Measurements from ENCODE around the gene SIAH1. TPM values are rescaled to one million over a fixed set of nuclear protein-coding genes. Genes with fewer than 3 reads are reported as not detected.

SIAH1 gene
- total RNA-seq, 4 donors from 2014 or later = 21.6 to 31.0 (median 25.9) TPM

GRCh38 chr16:48340054-48340453 lies 45.2 kb downstream of the SIAH1 start:
- no peak for TF ChIP-seq POLR2AphosphoS5 (IDR thresholded peaks at IDR 0.05)
- no peak for TF ChIP-seq EP300 (IDR thresholded peaks at IDR 0.05)
- no peak for TF ChIP-seq POLR2A (IDR thresholded peaks at IDR 0.05; ENCODE audit: low read depth)
- no peak for TF ChIP-seq CTCF (IDR thresholded peaks at IDR 0.05)
- Histone ChIP-seq H3K27ac (replicated peaks in 1 of 4) (no peak overlapping the region), H3K9me3 (no peaks in the 10 kb centered on the region), H3K27me3 (no peaks in the 10 kb centered on the region), H3K4me3 (no peak overlapping the region), H3K4me1 (peaks cover 6 to 21% (median 11%) of the 10 kb centered on the region in 4 donors), H3K36me3 (peaks cover under 1 to 52% (median 38%) of the 10 kb centered on the region in 4 donors)
- no peak for DNase-seq (ENCODE audit: extremely low spot score)
- intact Hi-C loops (cut with DNase I) = no loop called here
- 94% methylated on average over 1 of the region's 1 CpG for WGBS

GRCh38 chr16:48335961-48336360 lies 49.3 kb downstream of the SIAH1 start:
- Histone ChIP-seq H3K4me3 (no peak overlapping the region), H3K4me1 (peaks cover 6 to 22% (median 11%) of the 10 kb centered on the region in 4 donors), H3K36me3 (peaks cover 10 to 46% (median 31%) of the 10 kb centered on the region in 4 donors), H3K27me3 (no peaks in the 10 kb centered on the region), H3K27ac (replicated peaks in 1 of 4) (peak overlapping the region in 3 of 4 donors; percentile 3 to 40 (median 5)), H3K9me3 (no peaks in the 10 kb centered on the region)
- no peak for DNase-seq (ENCODE audit: extremely low spot score)
- intact Hi-C loops (cut with DNase I) = no loop called here
- 78% methylated on average over 3 of the region's 3 CpGs for WGBS
- TF ChIP-seq POLR2A (IDR thresholded peaks at IDR 0.05; ENCODE audit: low read depth) = no peak
- TF ChIP-seq CTCF (IDR thresholded peaks at IDR 0.05) = no peak
- TF ChIP-seq POLR2AphosphoS5 (IDR thresholded peaks at IDR 0.05) = no peak
- TF ChIP-seq EP300 (IDR thresholded peaks at IDR 0.05) = no peak

- Histone ChIP-seq H3K4me3 (no peak overlapping the region), H3K4me1 (peaks cover 14 to 22% (median 15%) of the 10 kb centered on the region in 4 donors), H3K27me3 (no peaks in the 10 kb centered on the region), H3K36me3 (peaks cover 10 to 40% (median 23%) of the 10 kb centered on the region in 4 donors), H3K27ac (replicated peaks in 1 of 4) (no peak overlapping the region), H3K9me3 (no peaks in the 10 kb centered on the region)
- intact Hi-C loops (cut with DNase I) = no loop called here
- WGBS = 95% methylated on average over 9 of the region's 9 CpGs
- no peak for TF ChIP-seq CTCF (IDR thresholded peaks at IDR 0.05)
- no peak for TF ChIP-seq POLR2AphosphoS5 (IDR thresholded peaks at IDR 0.05)
- no peak for TF ChIP-seq POLR2A (IDR thresholded peaks at IDR 0.05; ENCODE audit: low read depth)
- no peak for TF ChIP-seq EP300 (IDR thresholded peaks at IDR 0.05)
- no peak for DNase-seq (ENCODE audit: extremely low spot score)
These were observed 50.9 kb downstream of the SIAH1 start for GRCh38 chr16:48334325-48334724.

GRCh38 chr16:48332978-48333377 lies 52.2 kb downstream of the SIAH1 start:
- Histone ChIP-seq H3K4me1 (peaks cover 14 to 22% (median 15%) of the 10 kb centered on the region in 4 donors), H3K27ac (replicated peaks in 1 of 4) (no peak overlapping the region), H3K27me3 (no peaks in the 10 kb centered on the region), H3K36me3 (peaks cover 10 to 33% (median 23%) of the 10 kb centered on the region in 4 donors), H3K4me3 (no peak overlapping the region), H3K9me3 (no peaks in the 10 kb centered on the region)
- TF ChIP-seq EP300 (IDR thresholded peaks at IDR 0.05) (no peak), POLR2AphosphoS5 (IDR thresholded peaks at IDR 0.05) (no peak), POLR2A (IDR thresholded peaks at IDR 0.05; ENCODE audit: low read depth) (no peak), CTCF (IDR thresholded peaks at IDR 0.05) (no peak)
- 93% methylated on average over 5 of the region's 5 CpGs for WGBS
- no peak for DNase-seq (ENCODE audit: extremely low spot score)
- intact Hi-C loops (cut with DNase I) = no loop called here

GRCh38 chr16:48330841-48331192 lies 54.4 kb downstream of the SIAH1 start:
- no peak for DNase-seq (ENCODE audit: extremely low spot score)
- Histone ChIP-seq H3K36me3 (peaks cover 10 to 22% (median 20%) of the 10 kb centered on the region in 4 donors), H3K27me3 (no peaks in the 10 kb centered on the region), H3K4me1 (peaks cover 0 to 20% (median 8%) of the 10 kb centered on the region in 4 donors), H3K9me3 (no peaks in the 10 kb centered on the region), H3K4me3 (no peak overlapping the region), H3K27ac (replicated peaks in 1 of 4) (no peak overlapping the region)
- intact Hi-C loops (cut with DNase I) = no loop called here
- WGBS = 41% methylated on average over 3 of the region's 3 CpGs
- TF ChIP-seq POLR2A (IDR thresholded peaks at IDR 0.05; ENCODE audit: low read depth) (no peak), CTCF (IDR thresholded peaks at IDR 0.05) (no peak), POLR2AphosphoS5 (IDR thresholded peaks at IDR 0.05) (no peak), EP300 (IDR thresholded peaks at IDR 0.05) (no peak)
